ENCODE data around the gene SLC22A8. TPM values are rescaled to one million over a fixed set of nuclear protein-coding genes. Genes with fewer than 3 reads are reported as not detected.

SLC22A8 gene
- polyA plus RNA-seq, 3 donors = 29.0 to 48.6 (median 48.1) TPM

Other genes with a start within 250 kb of the SLC22A8 start
- gene TAF6L, start 244.4 kb downstream of the SLC22A8 start, polyA plus RNA-seq (ENCODE audit: insufficient read length in 3 of 3) = 10 to 100 TPM; 27.9 to 30.9 (median 28.4) TPM
- gene TMEM179B, start 228.4 kb downstream of the SLC22A8 start, polyA plus RNA-seq (ENCODE audit: insufficient read length in 3 of 3) = 10 to 100 TPM; 66.4 to 71.6 (median 67.9) TPM
- gene TMEM223, start 223.8 kb downstream of the SLC22A8 start, polyA plus RNA-seq (ENCODE audit: insufficient read length in 3 of 3) = 10 to 100 TPM; 22.5 to 26.6 (median 26.3) TPM
- 100 to 1,000 TPM; 107 to 140 (median 121) TPM for gene NXF1, start 210.4 kb downstream of the SLC22A8 start, polyA plus RNA-seq (ENCODE audit: insufficient read length in 3 of 3)
- gene STX5, start 183.8 kb downstream of the SLC22A8 start, polyA plus RNA-seq (ENCODE audit: insufficient read length in 3 of 3) = 10 to 100 TPM; 50.3 to 54.5 (median 51.4) TPM
- gene TEX54, start 183.0 kb downstream of the SLC22A8 start, polyA plus RNA-seq (ENCODE audit: insufficient read length in 3 of 3) = under 1 TPM; 0.28 to 0.43 (median 0.33) TPM
- 10 to 100 TPM; 31.2 to 36.0 (median 33.7) TPM for gene WDR74, start 176.3 kb downstream of the SLC22A8 start, polyA plus RNA-seq (ENCODE audit: insufficient read length in 3 of 3)
- 100 to 1,000 TPM; 209 to 222 (median 211) TPM for gene SLC3A2, start 134.9 kb downstream of the SLC22A8 start, polyA plus RNA-seq (ENCODE audit: insufficient read length in 3 of 3)
- under 1 TPM in 2 of 3 donors, not detected in 1; 0.04 to 0.15 TPM for gene CHRM1, start 94.5 kb downstream of the SLC22A8 start, polyA plus RNA-seq (ENCODE audit: insufficient read length in 3 of 3)
- 10 to 100 TPM; 18.8 to 34.7 (median 31.3) TPM for gene SLC22A6, start 30.9 kb downstream of the SLC22A8 start, polyA plus RNA-seq (ENCODE audit: insufficient read length in 3 of 3)
- gene SLC22A24, start 128.4 kb upstream of the SLC22A8 start, polyA plus RNA-seq (ENCODE audit: insufficient read length in 3 of 3) = under 1 TPM; 0.31 to 0.97 (median 0.69) TPM
- not detected for gene SLC22A25, start 227.8 kb upstream of the SLC22A8 start, polyA plus RNA-seq (ENCODE audit: insufficient read length in 3 of 3)